ENCODE results near the gene MAP3K3.

The MAP3K3 gene

DNA sequence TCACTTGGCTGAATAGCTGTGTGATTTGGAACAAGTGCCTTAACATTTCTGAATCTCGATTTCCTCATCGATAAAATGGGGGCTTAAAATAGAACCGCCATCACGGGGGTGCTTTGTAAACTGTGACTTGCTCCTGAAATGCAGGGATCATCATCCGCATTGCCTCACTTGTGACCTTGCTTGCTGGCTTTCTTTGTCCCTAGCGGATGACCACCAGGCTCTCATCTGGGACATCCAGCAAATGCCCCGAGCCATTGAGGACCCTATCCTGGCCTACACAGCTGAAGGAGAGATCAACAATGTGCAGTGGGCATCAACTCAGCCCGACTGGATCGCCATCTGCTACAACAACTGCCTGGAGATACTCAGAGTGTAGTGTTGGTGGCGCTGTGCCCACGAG lies 33.4 kb upstream of the MAP3K3 start:
- H3K4me3 ChIP-seq (ENCODE audit: low read length): no peak overlapping the region
- no peak for DNase-seq (ENCODE audit: low read depth)
- no peak for TF ChIP-seq CTCF (conservative IDR thresholded peaks at IDR 0.05; ENCODE audit: low read length)

GRCh38 chr17:63589646-63590045 lies 32.6 kb upstream of the MAP3K3 start:
- no peak overlapping the region for H3K4me3 ChIP-seq (ENCODE audit: low read length)
- no peak for TF ChIP-seq CTCF (conservative IDR thresholded peaks at IDR 0.05; ENCODE audit: low read length)
- DNase-seq (ENCODE audit: low read depth): no peak

DNA sequence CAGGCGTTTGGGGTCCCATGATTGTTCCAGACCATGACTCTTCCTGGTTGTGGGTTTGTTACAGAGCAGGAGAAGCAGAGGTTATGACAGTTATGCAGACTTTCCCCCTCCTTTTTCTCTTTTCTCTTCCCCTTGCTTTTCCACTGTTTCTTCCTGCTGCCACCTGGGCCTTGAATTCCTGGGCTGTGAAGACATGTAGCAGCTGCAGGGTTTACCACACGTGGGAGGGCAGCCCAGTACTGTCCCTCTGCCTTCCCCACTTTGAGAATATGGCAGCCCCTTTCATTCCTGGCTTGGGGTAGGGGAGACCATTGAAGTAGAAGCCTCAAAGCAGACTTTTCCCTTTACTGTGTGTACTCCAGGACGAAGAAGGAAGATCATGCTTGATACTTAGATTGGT lies 29.4 kb upstream of the MAP3K3 start:
- no peak overlapping the region for H3K4me3 ChIP-seq (ENCODE audit: low read length)
- DNase-seq (ENCODE audit: low read depth): no peak
- no peak for TF ChIP-seq CTCF (conservative IDR thresholded peaks at IDR 0.05; ENCODE audit: low read length)

DNA sequence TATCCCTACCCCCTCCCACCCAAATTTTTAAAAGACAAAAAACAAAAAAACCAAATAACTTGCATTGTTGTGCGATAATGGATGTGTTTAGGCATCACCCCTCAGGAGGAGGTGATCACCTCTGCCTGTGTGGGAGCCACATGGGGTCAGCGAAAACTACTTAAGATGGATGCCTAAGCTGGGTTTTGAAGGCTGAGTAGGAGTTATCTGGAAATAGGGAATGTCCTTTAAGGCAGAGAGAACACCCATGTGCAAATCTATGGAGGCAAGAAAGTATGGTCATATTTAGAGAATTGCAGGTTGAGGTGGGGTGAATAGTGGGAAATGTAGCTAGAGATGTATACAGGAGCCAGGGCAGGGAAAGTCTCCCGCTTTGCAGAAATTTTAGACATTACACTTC lies 27.1 kb upstream of the MAP3K3 start:
- H3K4me3 ChIP-seq (ENCODE audit: low read length): no peak overlapping the region
- no peak for DNase-seq (ENCODE audit: low read depth)
- TF ChIP-seq CTCF (conservative IDR thresholded peaks at IDR 0.05; ENCODE audit: low read length): no peak

DNA sequence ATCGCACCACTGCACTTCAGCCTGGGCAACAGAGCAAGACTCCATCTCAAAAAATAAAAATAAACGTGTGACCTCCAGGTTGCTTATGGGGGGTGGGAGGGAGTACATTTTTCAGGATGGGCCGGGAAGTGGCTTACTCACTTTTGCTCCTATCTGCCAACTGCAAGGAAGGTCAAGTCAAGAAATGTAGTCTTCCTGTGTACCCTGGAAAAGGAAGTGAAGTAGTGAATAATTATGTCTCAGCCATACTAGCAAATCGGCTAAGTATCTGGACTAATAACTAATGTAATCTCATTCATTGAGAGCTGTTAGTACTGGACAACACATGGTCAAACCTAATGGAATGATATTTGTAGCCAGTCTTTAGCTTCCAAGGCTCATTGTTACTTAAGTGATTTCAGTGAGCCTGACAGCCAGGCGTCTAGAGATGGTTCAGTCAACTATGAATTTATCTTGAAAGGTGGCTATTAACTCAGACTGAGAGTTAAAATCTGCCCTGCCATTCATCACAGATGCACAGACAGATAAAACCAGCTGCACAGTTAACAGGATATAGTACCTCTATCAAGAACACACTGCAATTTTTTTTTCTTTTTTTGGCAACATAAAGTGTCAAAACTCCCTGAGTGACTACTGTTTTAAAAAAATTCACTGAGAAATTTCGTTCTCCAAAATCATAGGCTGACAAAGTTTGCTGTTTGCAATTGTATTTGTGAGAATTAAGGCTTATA lies 25.2 kb upstream of the MAP3K3 start:
- DNase-seq (ENCODE audit: low read depth): no peak
- H3K4me3 ChIP-seq (ENCODE audit: low read length): no peak overlapping the region
- no peak for TF ChIP-seq CTCF (conservative IDR thresholded peaks at IDR 0.05; ENCODE audit: low read length)

- no peak overlapping the region for H3K4me3 ChIP-seq (ENCODE audit: low read length)
Measured at GRCh38 chr17:63598281-63598680, 23.9 kb upstream of the MAP3K3 start.

More at GRCh38 chr17:63598281-63598680, 23.9 kb upstream of the MAP3K3 start:
- TF ChIP-seq CTCF (conservative IDR thresholded peaks at IDR 0.05; ENCODE audit: low read length): no peak
- no peak for DNase-seq (ENCODE audit: low read depth)
